Naive thymus-derived CD8-positive, alpha-beta T cell (primary cell): ENCODE data around the gene TENT5C. TPM values are rescaled to one million over a fixed set of nuclear protein-coding genes. Genes with fewer than 3 reads are reported as not detected.

Experiments used
- ATAC-seq, 2 donors: fragments of 150-1000 bp; cut with Tn5 transposase in 1 of 2; sonication (Bioruptor Pico), chemical (Tn5 transposase) in 1 of 2; 1 replicate in 1 of 2; 2 replicates in 1 of 2; pipeline ENCODE4 v1.10.0; 2021; ENCODE audit warnings: mild to moderate bottlenecking in 2 of 2, moderate library complexity in 2 of 2
- POLR2A ChIA-PET: fragments of 350-600 bp; sonication (Branson Sonifier 250); formaldehyde crosslinking; loops from one replicate; lab custom pipeline; 2021; ENCODE audit warnings: antibody characterized with exemption; lab: Charles Lee
- DNase-seq, 10 donors: peaks; one replicate each; pipeline versions ENCODE4 v3.0.0 to v3.0.0-alpha.2; 2020 to 2022
- H3K27ac Mint-ChIP-seq, 10 donors: one replicate each; pipeline ENCODE4 v1.8.0; 2020 to 2022; ENCODE audit warnings: mild to moderate bottlenecking in 10 of 10, mixed read lengths in 10 of 10, moderate library complexity in 4 of 10, inconsistent platforms in 1 of 10
- H3K27me3 Mint-ChIP-seq, 5 donors: one replicate each; pipeline ENCODE4 v1.8.0; 2021 to 2022; ENCODE audit warnings: mixed read lengths in 5 of 5
- H3K36me3 Mint-ChIP-seq, 3 donors: one replicate each; pipeline ENCODE4 v1.8.0; 2020 to 2022; ENCODE audit warnings: mixed read lengths in 3 of 3, mild to moderate bottlenecking in 2 of 3, inconsistent platforms in 1 of 3
- H3K4me1 Mint-ChIP-seq, 4 donors: one replicate each; pipeline ENCODE4 v1.8.0; 2021 to 2022; ENCODE audit warnings: mixed read lengths in 4 of 4
- H3K4me3 Mint-ChIP-seq, 10 donors: one replicate each; pipeline ENCODE4 v1.8.0; 2020 to 2022; ENCODE audit warnings: mild to moderate bottlenecking in 10 of 10, mixed read lengths in 10 of 10, moderate library complexity in 6 of 10, inconsistent platforms in 1 of 10
- H3K9me3 Mint-ChIP-seq, 9 donors: one replicate each; pipeline ENCODE4 v1.8.0; 2020 to 2022; ENCODE audit warnings: mixed read lengths in 9 of 9, mild to moderate bottlenecking in 3 of 9, inconsistent platforms in 1 of 9, moderate library complexity in 1 of 9
- polyA plus RNA-seq, 3 donors: library from polyadenylated mRNA; unstranded; fragments of 300-500 nt; fragmentation: Illumina TruSeq; gene quantifications; one replicate each; pipeline ENCODE4 v1.2.3, GENCODE V29; 2021
- total RNA-seq, 8 experiments: library from RNA in 2 of 8; stranded (reverse) in 2 of 8; gene quantifications; one replicate each; pipeline ENCODE4 v1.2.3 and lab custom pipeline; 2021 to 2026

The TENT5C gene
- total and polyA plus RNA-seq, 5 experiments from 2014 or later, result 0.19 to 16.2 (median 4.9) TPM

- Mint-ChIP-seq H3K27me3 (peaks cover 6 to 48% (median 24%) of the 10 kb centered on the region in 5 donors), H3K4me1 (peaks cover 60 to 96% (median 93%) of the 10 kb centered on the region in 4 donors), H3K36me3 (peaks cover 0 to 5% (median 3%) of the 10 kb centered on the region in 3 donors), H3K27ac (peak overlapping the region in 9 of 10 donors; percentile 24 to 93 (median 79)), H3K4me3 (peak overlapping the region in 7 of 10 donors; percentile 34 to 84 (median 61)), H3K9me3 (peaks cover 0 to 10% (median 3%) of the 10 kb centered on the region in 9 donors)
- ATAC-seq (no peak), DNase-seq (peak in 2 of 10 donors; percentile 33 to 40)
- POLR2A ChIA-PET, result interaction anchor here (0.7 to 5.6 kb wide), 6 partner anchors 10 to 100 kb away, joined by 3 to 37 read pairs (median 6); partner anchors contain the start of gene TENT5C
Observed at GRCh38 chr1:117657031-117657430, 51.2 kb downstream of the TENT5C start.

- Mint-ChIP-seq H3K4me3 (peak overlapping the region in 9 of 10 donors; percentile 61 to 86 (median 72)), H3K9me3 (peaks cover 0 to 18% (median 6%) of the 10 kb centered on the region in 9 donors), H3K4me1 (peaks cover 51 to 96% (median 85%) of the 10 kb centered on the region in 4 donors), H3K36me3 (peaks cover 0 to 13% (median 8%) of the 10 kb centered on the region in 3 donors), H3K27ac (peak overlapping the region; percentile 16 to 96 (median 82)), H3K27me3 (peaks cover 3 to 43% (median 20%) of the 10 kb centered on the region in 5 donors)
- POLR2A ChIA-PET, result interaction anchor here (0.7 to 5.6 kb wide), 7 partner anchors 11 to 123 kb away, joined by 3 to 37 read pairs (median 6); partner anchors contain the start of gene TENT5C
- DNase-seq (peak in 1 of 10 donors; percentile 9), ATAC-seq (no peak)
Observed at GRCh38 chr1:117657949-117658660, 52.3 kb downstream of the TENT5C start.

- Mint-ChIP-seq H3K36me3 (peaks cover 0 to 13% (median 11%) of the 10 kb centered on the region in 3 donors), H3K27ac (peak overlapping the region; percentile 16 to 96 (median 82)), H3K4me1 (peaks cover 50 to 96% (median 83%) of the 10 kb centered on the region in 4 donors), H3K9me3 (peaks cover 0 to 24% (median 9%) of the 10 kb centered on the region in 9 donors), H3K4me3 (peak overlapping the region; percentile 12 to 86 (median 72)), H3K27me3 (peaks cover 3 to 37% (median 16%) of the 10 kb centered on the region in 5 donors)
- POLR2A ChIA-PET, result interaction anchor here (1.1 to 5.6 kb wide), 5 partner anchors 16 to 124 kb away, joined by 3 to 37 read pairs (median 6); partner anchors contain the start of gene TENT5C
- ATAC-seq (peak; percentile 59 to 73), DNase-seq (peak; percentile 35 to 91 (median 84))
Observed at GRCh38 chr1:117658676-117659075, 52.8 kb downstream of the TENT5C start.

GRCh38 chr1:117659550-117660270 is 53.9 kb downstream of the TENT5C start:
- Mint-ChIP-seq H3K27ac (peak overlapping the region in 9 of 10 donors; percentile 16 to 97 (median 88)), H3K27me3 (peaks cover 3 to 27% (median 12%) of the 10 kb centered on the region in 5 donors), H3K4me1 (peaks cover 48 to 96% (median 83%) of the 10 kb centered on the region in 4 donors), H3K9me3 (peaks cover 0 to 31% (median 10%) of the 10 kb centered on the region in 9 donors), H3K36me3 (peaks cover 0 to 18% (median 13%) of the 10 kb centered on the region in 3 donors), H3K4me3 (peak overlapping the region in 8 of 10 donors; percentile 2 to 86 (median 42))
- POLR2A ChIA-PET, result interaction anchor here (1.4 to 2.0 kb wide), 3 partner anchors 16 to 55 kb away, joined by 4 to 11 read pairs (median 6); partner anchors contain the start of gene TENT5C
- ATAC-seq (no peak), DNase-seq (peak in 2 of 10 donors; percentile 19 to 34)

- peaks cover 3 to 28% (median 12%) of the 10 kb centered on the region in 5 donors for H3K27me3 Mint-ChIP-seq
- H3K27ac Mint-ChIP-seq, result peak overlapping the region in 9 of 10 donors; percentile 11 to 97 (median 89)
- ATAC-seq, result no peak
- peaks cover 0 to 31% (median 10%) of the 10 kb centered on the region in 9 donors for H3K9me3 Mint-ChIP-seq
- H3K36me3 Mint-ChIP-seq, result peaks cover 0 to 18% (median 13%) of the 10 kb centered on the region in 3 donors
- H3K4me1 Mint-ChIP-seq, result peaks cover 45 to 96% (median 82%) of the 10 kb centered on the region in 4 donors
- POLR2A ChIA-PET, result interaction anchor here (2.0 kb wide), 1 partner anchor 54 kb away, joined by 11 read pairs; the partner anchor contains the start of gene TENT5C
- peak overlapping the region; percentile 28 to 81 (median 56) for H3K4me3 Mint-ChIP-seq
- no peak for DNase-seq
Observed at GRCh38 chr1:117660271-117660965, 54.6 kb downstream of the TENT5C start.

GRCh38 chr1:117661027-117661426 is 55.2 kb downstream of the TENT5C start:
- ATAC-seq, result peak; percentile 37 to 43
- peaks cover 3 to 34% (median 16%) of the 10 kb centered on the region in 5 donors for H3K27me3 Mint-ChIP-seq
- DNase-seq, result peak in 8 of 10 donors; percentile 19 to 84 (median 66)
- peaks cover 48 to 96% (median 81%) of the 10 kb centered on the region in 4 donors for H3K4me1 Mint-ChIP-seq
- POLR2A ChIA-PET, result interaction anchor here (2.0 kb wide), 1 partner anchor 55 kb away, joined by 11 read pairs; the partner anchor contains the start of gene TENT5C
- peak overlapping the region; percentile 29 to 81 (median 56) for H3K4me3 Mint-ChIP-seq
- H3K27ac Mint-ChIP-seq, result peak overlapping the region; percentile 39 to 97 (median 88)
- peaks cover 0 to 31% (median 10%) of the 10 kb centered on the region in 9 donors for H3K9me3 Mint-ChIP-seq
- H3K36me3 Mint-ChIP-seq, result peaks cover 0 to 18% (median 13%) of the 10 kb centered on the region in 3 donors

GRCh38 chr1:117662667-117663066 is 56.8 kb downstream of the TENT5C start:
- POLR2A ChIA-PET, result interaction anchor here (1.9 kb wide), 1 partner anchor 7 kb away, joined by 9 read pairs; no protein-coding TSS in a partner anchor
- H3K36me3 Mint-ChIP-seq, result peaks cover 0 to 18% (median 13%) of the 10 kb centered on the region in 3 donors
- H3K4me1 Mint-ChIP-seq, result peaks cover 37 to 93% (median 70%) of the 10 kb centered on the region in 4 donors
- peaks cover 7 to 51% (median 20%) of the 10 kb centered on the region in 5 donors for H3K27me3 Mint-ChIP-seq
- H3K9me3 Mint-ChIP-seq, result peaks cover 0 to 31% (median 10%) of the 10 kb centered on the region in 9 donors
- ATAC-seq, result no peak
- DNase-seq, result no peak
- peak overlapping the region in 8 of 10 donors; percentile 39 to 97 (median 89) for H3K27ac Mint-ChIP-seq
- no peak overlapping the region for H3K4me3 Mint-ChIP-seq

GRCh38 chr1:117663156-117663902 is 57.5 kb downstream of the TENT5C start:
- DNase-seq, result no peak
- Mint-ChIP-seq H3K27me3 (peaks cover 7 to 57% (median 25%) of the 10 kb centered on the region in 5 donors), H3K9me3 (peaks cover 0 to 31% (median 10%) of the 10 kb centered on the region in 9 donors), H3K27ac (peak overlapping the region; percentile 74 to 97 (median 94)), H3K36me3 (peaks cover 0 to 18% (median 13%) of the 10 kb centered on the region in 3 donors), H3K4me3 (peak overlapping the region in 6 of 10 donors; percentile 22 to 60 (median 29)), H3K4me1 (peaks cover 35 to 92% (median 66%) of the 10 kb centered on the region in 4 donors)
- ATAC-seq, result no peak
- POLR2A ChIA-PET, result interaction anchor here (1.9 to 2.4 kb wide), 2 partner anchors 8 to 56 kb away, joined by 9 to 15 read pairs; partner anchors contain the start of gene TENT5C

- H3K27ac Mint-ChIP-seq, result peak overlapping the region; percentile 74 to 97 (median 94)
- H3K4me1 Mint-ChIP-seq, result peaks cover 28 to 82% (median 56%) of the 10 kb centered on the region in 4 donors
- DNase-seq, result peak in 9 of 10 donors; percentile 42 to 89 (median 73)
- H3K36me3 Mint-ChIP-seq, result peaks cover 0 to 18% (median 13%) of the 10 kb centered on the region in 3 donors
- peak overlapping the region in 7 of 10 donors; percentile 27 to 61 (median 45) for H3K4me3 Mint-ChIP-seq
- H3K27me3 Mint-ChIP-seq, result peaks cover 7 to 59% (median 25%) of the 10 kb centered on the region in 5 donors
- peaks cover 0 to 31% (median 10%) of the 10 kb centered on the region in 9 donors for H3K9me3 Mint-ChIP-seq
- POLR2A ChIA-PET, result interaction anchor here (1.9 to 2.4 kb wide), 2 partner anchors 9 to 57 kb away, joined by 9 to 15 read pairs; partner anchors contain the start of gene TENT5C
- peak; percentile 86 to 87 for ATAC-seq
Observed at GRCh38 chr1:117664314-117664713, 58.5 kb downstream of the TENT5C start.
